Suprapubic skin (tissue), 4 donors: Measurements from ENCODE around the gene SUGCT.

ENCODE experiments used
- CTCF ChIP-seq, 2 donors: fragments of 200-600 bp in 1 of 2; fragments of 450-650 bp in 1 of 2; sonication (generic) in 1 of 2; IDR thresholded peaks; one replicate each; pipeline ENCODE4 v1.5.1; 2016 to 2019; ENCODE audit warnings: antibody characterized with exemption in 2 of 2, mild to moderate bottlenecking in 1 of 2, moderate library complexity in 1 of 2
- EP300 ChIP-seq: sonication (generic); formaldehyde crosslinking; IDR thresholded peaks from one replicate; pipeline ENCODE4 v1.6.1; 2017; ENCODE audit warnings: antibody characterized with exemption
- POLR2A ChIP-seq, 2 donors: fragments of 450-650 bp; IDR thresholded peaks; one replicate each; pipeline ENCODE4 v1.6.1; 2017; ENCODE audit warnings: antibody characterized with exemption in 2 of 2, mild to moderate bottlenecking in 2 of 2, moderate library complexity in 2 of 2
- POLR2AphosphoS5 ChIP-seq, 3 donors: sonication (generic); formaldehyde crosslinking; IDR thresholded peaks; one replicate each; pipeline ENCODE4 v1.6.1; 2017; ENCODE audit warnings: antibody characterized with exemption in 3 of 3

- TF ChIP-seq POLR2A (IDR thresholded peaks at IDR 0.05), result no peak
- no peak for TF ChIP-seq CTCF (IDR thresholded peaks at IDR 0.05)
- no peak for TF ChIP-seq POLR2AphosphoS5 (IDR thresholded peaks at IDR 0.05)
- no peak for TF ChIP-seq EP300
Observed at GRCh38 chr7:40610461-40610860, 475.7 kb downstream of the SUGCT start.
